GM12891 (cell line): ENCODE measurements around the gene TMEM254.
"Not testable (repeated sequence)": the region's sequence is repeated elsewhere in the genome, so short reads cannot be mapped to it uniquely, and the experiment has no call there.

ENCODE experiments used
- PAX5 ChIP-seq: IDR thresholded peaks from 2 replicates; pipeline ENCODE4 v1.6.1; 2011; ENCODE audit warnings: low read length, moderate library complexity, mild to moderate bottlenecking; ENCODE audit not compliant: insufficient read depth, severe bottlenecking
- POLR2A ChIP-seq: IDR thresholded peaks from 2 replicates; pipeline ENCODE4 v1.6.1; 2011; ENCODE audit warnings: low read depth, low read length, control low read depth
- POLR2AphosphoS5 ChIP-seq: IDR thresholded peaks from 2 replicates; pipeline ENCODE4 v1.6.1; 2011; ENCODE audit warnings: low read depth, low read length, control low read depth
- POU2F2 ChIP-seq: IDR thresholded peaks from 2 replicates; pipeline ENCODE4 v1.6.1; 2011; ENCODE audit warnings: low read depth, mild to moderate bottlenecking, control low read depth, low read length, moderate library complexity
- SPI1 ChIP-seq: IDR thresholded peaks from 2 replicates; pipeline ENCODE4 v1.6.1; 2011; ENCODE audit warnings: low read depth, low read length, control low read depth
- TAF1 ChIP-seq: IDR thresholded peaks from 2 replicates; pipeline ENCODE4 v1.6.1; 2011; ENCODE audit warnings: low read depth, low read length, control low read depth

DNA sequence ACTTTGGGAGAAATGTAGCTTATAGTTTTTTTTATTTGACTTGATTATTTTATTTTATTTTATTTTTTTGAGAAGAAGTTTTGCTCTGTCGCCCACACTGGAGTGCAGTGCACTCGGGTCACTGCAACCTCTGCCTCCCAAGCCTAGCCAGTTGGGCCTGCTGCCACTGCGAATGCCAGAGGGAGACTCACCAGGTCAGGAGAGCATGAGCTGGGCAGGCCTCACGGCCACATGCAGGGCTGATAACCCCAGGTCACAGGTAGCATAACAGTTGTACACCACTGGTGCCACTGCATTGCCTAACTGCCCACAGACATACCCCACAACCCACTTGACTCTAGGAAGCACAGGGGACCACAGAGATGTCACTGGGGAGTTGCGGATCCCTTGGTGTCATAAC is 48.6 kb upstream of the TMEM254 start:
- not testable (repeated sequence) for TF ChIP-seq POLR2A, POLR2AphosphoS5, TAF1, PAX5, SPI1, POU2F2
